Esophagus muscularis mucosa (tissue), 4 donors: ENCODE results near the gene RAB15. TPM values are rescaled to one million over a fixed set of nuclear protein-coding genes. Genes with fewer than 3 reads are reported as not detected.

Source experiments
- DNase-seq: peaks from one replicate; pipeline ENCODE4 v3.0.0-alpha.2; 2017; ENCODE audit errors: extremely low spot score
- H3K27ac ChIP-seq, 4 donors: fragments of 200-600 bp; sonication (generic); replicated peaks in 1 of 4; 1 replicate in 3 of 4; 2 replicates in 1 of 4; pipeline ENCODE4 v1.5.1; 2016 to 2019; ENCODE audit warnings: mild to moderate bottlenecking in 1 of 4
- H3K27me3 ChIP-seq, 4 donors: fragments of 200-600 bp; sonication (generic); one replicate each; pipeline versions ENCODE4 v1.5.1 to v1.6.0; 2016 to 2019
- H3K36me3 ChIP-seq, 4 donors: fragments of 200-600 bp; sonication (generic); one replicate each; pipeline ENCODE4 v1.5.1; 2016 to 2019
- H3K4me1 ChIP-seq, 4 donors: fragments of 200-600 bp; sonication (generic); one replicate each; pipeline ENCODE4 v1.5.1; 2016 to 2019
- H3K4me3 ChIP-seq, 4 donors: fragments of 200-600 bp; sonication (generic); 1 replicate in 2 of 4; 2 replicates in 2 of 4; pipeline ENCODE4 v1.5.1; 2016 to 2019; ENCODE audit warnings: mild to moderate bottlenecking in 4 of 4, moderate library complexity in 1 of 4
- H3K9me3 ChIP-seq, 4 donors: fragments of 200-600 bp; sonication (generic); 1 replicate in 3 of 4; 2 replicates in 1 of 4; pipeline ENCODE4 v1.5.1; 2016 to 2019
- CTCF ChIP-seq, 3 experiments: fragments of 200-600 bp in 2 of 3; fragments of 450-650 bp in 1 of 3; sonication (generic) in 2 of 3; IDR thresholded peaks; one replicate each; pipeline ENCODE4 v1.5.1; 2017 to 2019; ENCODE audit warnings: antibody characterized with exemption in 3 of 3, mild to moderate bottlenecking in 2 of 3, moderate library complexity in 1 of 3
- EP300 ChIP-seq: sonication (generic); formaldehyde crosslinking; IDR thresholded peaks from one replicate; pipeline ENCODE4 v1.6.1; 2017; ENCODE audit warnings: antibody characterized with exemption
- POLR2A ChIP-seq: fragments of 450-650 bp; IDR thresholded peaks from one replicate; pipeline ENCODE4 v1.6.1; 2017; ENCODE audit warnings: antibody characterized with exemption, moderate library complexity, mild to moderate bottlenecking, low read depth
- POLR2AphosphoS5 ChIP-seq, 2 donors: sonication (generic); formaldehyde crosslinking; IDR thresholded peaks; one replicate each; pipeline ENCODE4 v1.6.1; 2017; ENCODE audit warnings: antibody characterized with exemption in 2 of 2
- WGBS: methylation state at CpG from one replicate; pipeline ENCODE4 v1.1.5; 2018; 5-methylcytosine and 5-hydroxymethylcytosine counted together
- intact Hi-C: fragments of 100-400 bp; cut with DNase I; formaldehyde crosslinking; loops from one replicate; pipeline ENCODE4 v1.15.1; 2023
- total RNA-seq, 4 donors: library from RNA; depleted of rRNA; stranded (reverse); fragments of >200 nt; gene quantifications; one replicate each; pipeline versions ENCODE4 v1.1.0 to v1.2.1, GENCODE V29; 2016

Gene RAB15
- total RNA-seq, 4 donors from 2014 or later, result 3.7 to 11.4 (median 7.1) TPM

- no peak for DNase-seq
- intact Hi-C loops, result no loop called here
- H3K4me3 ChIP-seq, result no peak overlapping the region
- no peak overlapping the region for H3K27ac ChIP-seq
- H3K9me3 ChIP-seq, result no peaks in the 10 kb centered on the region
- TF ChIP-seq POLR2AphosphoS5 (IDR thresholded peaks at IDR 0.05) (no peak), EP300 (no peak), CTCF (IDR thresholded peaks at IDR 0.05) (no peak), POLR2A (no peak)
- WGBS, result 96% methylated on average over 2 of the region's 2 CpGs
- peaks cover 0 to 28% (median 19%) of the 10 kb centered on the region in 4 donors for H3K4me1 ChIP-seq
- H3K36me3 ChIP-seq, result peaks cover 0 to 14% (median 0%) of the 10 kb centered on the region in 4 donors
- H3K27me3 ChIP-seq, result no peaks in the 10 kb centered on the region
These were observed 31.3 kb upstream of the RAB15 start for GRCh38 chr14:65003394-65003793.

GRCh38 chr14:65002586-65003210, 30.6 kb upstream of the RAB15 start:
- intact Hi-C loops, result no loop called here
- no peaks in the 10 kb centered on the region for H3K9me3 ChIP-seq
- H3K27me3 ChIP-seq, result no peaks in the 10 kb centered on the region
- WGBS, result 74% methylated on average over 6 of the region's 6 CpGs
- peaks cover 0 to 28% (median 19%) of the 10 kb centered on the region in 4 donors for H3K4me1 ChIP-seq
- no peak for DNase-seq
- H3K27ac ChIP-seq, result no peak overlapping the region
- peaks cover 0 to 10% (median 0%) of the 10 kb centered on the region in 4 donors for H3K36me3 ChIP-seq
- TF ChIP-seq POLR2AphosphoS5 (IDR thresholded peaks at IDR 0.05) (no peak), CTCF (IDR thresholded peaks at IDR 0.05) (no peak), EP300 (no peak), POLR2A (no peak)
- H3K4me3 ChIP-seq, result no peak overlapping the region

GRCh38 chr14:65001723-65002122, 29.6 kb upstream of the RAB15 start:
- TF ChIP-seq EP300 (no peak), POLR2AphosphoS5 (IDR thresholded peaks at IDR 0.05) (no peak), POLR2A (no peak), CTCF (IDR thresholded peaks at IDR 0.05) (no peak)
- Histone ChIP-seq H3K27me3 (no peaks in the 10 kb centered on the region), H3K4me1 (peaks cover 0 to 28% (median 19%) of the 10 kb centered on the region in 4 donors), H3K9me3 (no peaks in the 10 kb centered on the region), H3K36me3 (peaks cover 0 to 10% (median 0%) of the 10 kb centered on the region in 4 donors), H3K27ac (no peak overlapping the region), H3K4me3 (no peak overlapping the region)
- DNase-seq, result no peak
- intact Hi-C loops, result no loop called here
- WGBS, result 62% methylated on average over 6 of the region's 6 CpGs

GRCh38 chr14:65000898-65001591, 28.9 kb upstream of the RAB15 start:
- Histone ChIP-seq H3K9me3 (no peaks in the 10 kb centered on the region), H3K4me3 (no peak overlapping the region), H3K36me3 (peaks cover 0 to 10% (median 0%) of the 10 kb centered on the region in 4 donors), H3K4me1 (peaks cover 0 to 28% (median 19%) of the 10 kb centered on the region in 4 donors), H3K27ac (peak overlapping the region in 2 of 4 donors; percentile 32 to 41), H3K27me3 (no peaks in the 10 kb centered on the region)
- no peak for TF ChIP-seq POLR2AphosphoS5 (IDR thresholded peaks at IDR 0.05)
- no peak for TF ChIP-seq POLR2A
- no peak for TF ChIP-seq EP300
- no peak for TF ChIP-seq CTCF (IDR thresholded peaks at IDR 0.05)
- no peak for DNase-seq
- WGBS, result 66% methylated on average over 6 of the region's 6 CpGs
- intact Hi-C loops, result no loop called here
